GM21381 (cell line): ENCODE measurements around the gene HIRA.

Experiments
- ATAC-seq: cut with Tn5 transposase; IDR thresholded peaks from one replicate; pipeline ENCODE4 v1.9.1; 2021; ENCODE audit warnings: mild to moderate bottlenecking, moderate library complexity; ENCODE audit not compliant: unreplicated experiment

HIRA gene

GRCh38 chr22:19412478-19412877 is 19.1 kb downstream of the HIRA start:
- no peak for ATAC-seq

DNA sequence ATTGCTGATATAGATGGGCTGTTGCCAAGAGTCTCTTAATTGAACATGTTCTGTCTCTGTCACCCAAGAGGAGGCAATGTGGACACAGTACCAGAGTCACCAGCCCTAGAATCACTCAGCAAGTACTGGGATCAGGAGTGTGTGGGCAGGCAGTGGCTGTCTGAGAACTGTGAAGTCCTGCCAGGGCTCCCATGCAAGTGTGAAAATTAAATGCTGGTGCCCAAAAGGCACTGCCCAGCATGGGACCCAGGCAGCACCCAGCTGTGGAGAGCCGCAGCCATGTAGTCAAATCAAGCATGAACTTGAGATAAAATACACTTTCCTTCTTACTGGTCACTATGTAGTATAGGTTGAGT is 19.9 kb downstream of the HIRA start:
- ATAC-seq = no peak

DNA sequence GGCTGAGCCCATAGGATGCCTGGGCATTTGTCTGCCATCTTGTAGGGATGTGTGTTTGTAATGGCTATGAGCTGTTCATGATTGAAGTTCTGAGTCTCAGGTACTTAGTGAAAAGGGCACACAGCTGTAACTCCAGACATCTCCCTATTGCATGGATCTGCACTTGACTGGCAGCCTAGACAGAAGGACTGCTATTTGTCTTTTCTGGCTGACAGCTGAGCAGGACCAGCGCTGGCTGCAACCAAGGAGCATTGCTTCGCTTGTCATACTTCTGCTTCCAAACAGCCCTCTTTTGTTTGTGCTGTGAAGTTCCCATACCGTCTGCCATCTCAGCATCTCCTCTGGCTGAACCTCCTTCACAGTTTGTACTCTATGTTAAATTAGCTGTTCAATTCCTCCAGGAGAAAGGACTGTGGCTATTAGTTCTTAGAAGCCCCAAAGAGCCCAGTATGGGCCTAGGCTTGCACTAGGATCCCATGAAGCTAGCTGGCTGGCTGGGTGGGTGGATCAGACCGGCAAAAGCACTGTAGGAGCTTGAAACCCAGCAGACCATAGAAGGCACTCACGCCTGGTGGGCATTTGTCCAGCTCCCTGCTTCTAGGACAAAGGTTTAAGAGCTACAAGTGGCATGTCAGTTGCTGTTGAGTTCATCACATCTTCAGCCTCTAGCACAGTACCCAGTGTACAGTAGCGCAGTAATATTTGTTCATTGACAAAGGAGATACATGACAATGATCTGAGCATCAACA is 20.4 kb downstream of the HIRA start:
- no peak for ATAC-seq

DNA sequence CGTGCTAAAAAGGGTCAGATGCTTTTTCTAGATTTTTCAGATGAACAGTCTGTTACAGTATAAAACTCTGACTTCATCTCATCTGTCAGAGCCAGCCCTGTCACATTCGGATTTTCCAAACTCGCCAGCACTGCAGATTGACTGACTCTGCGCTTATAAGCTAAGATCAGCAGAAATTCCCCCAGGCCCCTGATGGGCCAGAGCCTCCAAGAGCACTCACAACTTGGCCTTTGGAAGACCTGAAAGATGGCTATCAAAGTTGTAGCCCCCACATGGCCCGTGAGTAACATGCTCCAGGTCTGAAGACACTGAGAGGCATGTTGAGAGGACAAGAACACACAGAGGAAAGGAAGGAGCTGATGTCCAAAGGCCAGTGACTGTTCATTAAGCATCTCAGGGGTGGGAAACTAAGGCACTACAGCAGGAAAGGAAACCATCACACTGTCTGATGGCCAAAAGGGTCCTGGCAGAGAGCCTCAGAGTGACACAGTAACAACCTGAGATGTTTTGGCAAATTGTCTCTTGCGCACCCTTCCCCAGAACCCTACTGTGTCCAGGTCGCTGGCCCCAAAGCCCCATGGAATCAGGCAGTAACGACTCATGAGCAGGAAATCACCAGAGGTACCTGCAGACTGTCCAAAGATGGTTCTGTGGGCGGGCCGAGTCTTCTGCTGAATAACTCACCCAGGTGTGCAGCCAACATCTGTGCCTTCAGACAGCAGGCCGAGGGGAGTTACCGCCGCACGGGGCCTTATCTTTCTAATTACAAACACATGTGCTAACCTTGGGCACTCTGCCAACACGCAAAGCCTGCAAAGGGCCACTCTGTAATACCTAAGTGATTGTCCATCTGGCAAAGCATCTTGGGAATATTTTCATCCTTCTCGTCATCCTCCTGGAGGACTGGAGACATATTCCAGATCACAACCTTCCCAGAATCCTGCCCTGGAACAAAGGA is 23.6 kb downstream of the HIRA start:
- no peak for ATAC-seq

GRCh38 chr22:19406846-19407245 is 24.7 kb downstream of the HIRA start:
- no peak for ATAC-seq

DNA sequence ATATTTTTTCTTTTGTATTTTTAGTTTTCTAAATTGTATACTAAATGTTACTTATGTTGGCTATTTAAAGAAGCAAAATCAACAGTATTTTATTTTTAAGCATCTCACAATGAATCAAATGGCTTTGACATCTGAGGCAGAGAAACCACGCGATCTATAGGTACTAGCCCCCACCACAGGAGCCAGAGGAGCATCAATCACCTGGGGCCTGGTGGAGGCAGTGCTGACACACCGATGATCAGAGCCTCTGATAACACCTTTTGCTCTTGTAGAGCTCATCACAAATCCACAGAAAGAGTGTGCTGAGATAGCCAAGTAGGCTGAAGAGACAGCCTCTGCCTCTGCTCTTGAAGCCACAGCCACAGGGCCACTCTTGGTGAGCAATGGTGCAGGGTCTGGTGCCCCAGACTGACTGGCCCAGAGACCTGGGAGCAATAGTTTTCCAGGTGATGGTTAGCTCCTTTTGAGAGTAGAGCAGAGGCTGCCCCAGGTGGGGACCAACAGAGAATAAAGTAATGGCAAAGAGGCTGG is 25.2 kb downstream of the HIRA start:
- ATAC-seq = no peak

GRCh38 chr22:19405652-19406051 is 25.9 kb downstream of the HIRA start:
- ATAC-seq = no peak

DNA sequence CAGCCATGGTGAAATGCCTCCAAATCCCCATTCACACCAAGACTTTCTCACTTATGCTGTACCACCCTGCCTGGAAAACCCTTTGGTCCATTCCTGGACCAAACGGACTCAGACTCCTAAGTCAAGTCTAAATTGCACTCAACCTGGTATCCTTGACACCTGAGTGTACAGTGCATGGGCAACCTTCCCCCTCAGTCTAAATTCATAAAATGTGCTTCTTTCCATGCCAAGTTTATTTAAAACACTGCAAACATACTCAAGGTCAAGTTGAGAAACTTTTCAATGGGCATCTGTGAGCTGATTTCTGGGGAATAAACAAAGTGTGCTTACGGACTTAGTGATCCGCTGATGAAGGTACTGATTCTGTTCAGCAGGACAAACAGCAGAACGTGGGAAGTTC is 26.4 kb downstream of the HIRA start:
- ATAC-seq = no peak

GRCh38 chr22:19404676-19405075 is 26.9 kb downstream of the HIRA start:
- ATAC-seq = no peak

DNA sequence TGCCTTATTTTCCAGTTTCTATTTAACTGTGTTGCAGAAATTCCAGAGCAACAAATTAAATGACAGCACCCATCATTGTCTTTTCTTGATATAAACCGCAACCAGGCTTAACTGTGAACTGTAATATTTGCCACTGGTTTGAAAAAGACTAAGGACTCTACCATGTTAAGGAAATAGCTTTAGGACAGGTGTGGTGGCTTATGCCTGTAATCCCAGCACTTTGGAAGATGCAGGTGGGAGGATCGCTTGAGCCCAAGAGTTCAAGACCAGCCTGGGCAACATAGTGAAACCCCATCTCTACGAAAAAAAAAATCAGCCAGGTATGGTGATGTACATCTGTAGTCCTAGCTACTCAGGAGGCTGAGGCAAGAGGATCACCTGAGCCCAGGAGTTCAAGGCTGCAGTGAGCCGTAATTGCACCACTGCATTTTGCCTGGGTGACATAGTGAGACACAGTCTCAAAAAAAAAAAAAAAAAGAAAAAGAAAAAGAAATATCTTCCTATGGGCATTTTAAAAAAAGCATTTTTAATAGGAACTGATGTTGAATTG is 28.8 kb downstream of the HIRA start:
- ATAC-seq = no peak

GRCh38 chr22:19401483-19401882 is 30.1 kb downstream of the HIRA start:
- no peak for ATAC-seq

- ATAC-seq = no peak
Observed at GRCh38 chr22:19400881-19401280, 30.7 kb downstream of the HIRA start.

DNA sequence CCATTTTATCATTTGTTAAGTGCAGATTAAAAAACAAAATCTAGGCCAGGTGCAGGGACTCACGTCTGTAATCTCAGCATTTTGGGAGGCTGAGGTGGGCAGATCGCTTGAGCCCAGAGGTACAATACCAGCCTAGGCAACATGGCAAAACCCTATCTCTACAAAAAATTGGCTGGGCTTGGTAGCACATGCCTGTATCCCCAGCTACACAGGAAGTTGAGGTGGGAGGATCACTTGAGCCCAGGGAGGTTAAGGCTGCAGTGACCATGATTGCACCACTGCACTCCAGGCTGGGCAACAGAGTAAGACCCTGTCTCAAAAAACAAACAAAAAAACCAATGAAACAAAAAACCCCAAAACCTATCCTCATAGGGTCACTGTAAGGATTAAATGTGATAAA is 32.9 kb downstream of the HIRA start:
- no peak for ATAC-seq

GRCh38 chr22:19398206-19398605 is 33.3 kb downstream of the HIRA start:
- no peak for ATAC-seq

DNA sequence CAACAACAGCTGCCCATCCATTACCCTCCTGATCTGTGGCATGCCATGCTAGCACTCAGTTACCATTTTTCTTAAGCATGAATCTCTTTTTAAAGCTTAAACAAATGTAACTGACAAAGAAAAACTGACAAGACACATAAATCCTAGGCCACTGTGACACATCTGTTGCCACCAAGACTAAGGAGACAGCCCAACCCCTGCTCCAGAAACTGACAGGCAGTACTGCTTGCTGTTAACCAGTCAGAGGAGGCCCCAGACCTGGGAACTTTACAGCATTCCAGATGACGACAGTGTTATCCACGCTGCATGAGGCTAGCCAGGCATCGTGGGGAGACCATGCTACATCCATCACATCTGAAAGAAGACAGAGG is 33.8 kb downstream of the HIRA start:
- no peak for ATAC-seq

GRCh38 chr22:19396934-19397733 is 34.4 kb downstream of the HIRA start:
- no peak for ATAC-seq

GRCh38 chr22:19396561-19396933 is 35.0 kb downstream of the HIRA start:
- ATAC-seq = no peak

DNA sequence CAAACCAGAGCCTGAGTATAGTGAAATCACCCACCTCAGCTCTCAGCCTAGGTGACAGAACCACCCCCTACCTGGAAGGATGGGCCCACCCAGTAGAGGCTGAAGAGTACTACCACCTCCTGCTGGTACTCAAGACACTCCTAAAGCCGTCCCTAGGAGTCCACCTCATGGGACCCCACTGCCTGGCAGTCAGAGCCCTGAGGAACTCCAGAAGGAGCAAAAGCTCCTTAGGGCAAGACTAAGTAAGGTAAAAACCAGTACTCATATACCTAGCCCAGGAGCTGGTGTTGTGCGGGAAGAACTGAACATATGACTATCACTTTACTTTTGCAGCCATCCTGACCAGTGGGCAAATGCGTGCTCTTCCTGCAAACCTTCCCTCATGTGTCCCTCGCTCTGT is 36.3 kb downstream of the HIRA start:
- ATAC-seq = no peak

- ATAC-seq = no peak
Observed at GRCh38 chr22:19394274-19395050, 37.1 kb downstream of the HIRA start.

DNA sequence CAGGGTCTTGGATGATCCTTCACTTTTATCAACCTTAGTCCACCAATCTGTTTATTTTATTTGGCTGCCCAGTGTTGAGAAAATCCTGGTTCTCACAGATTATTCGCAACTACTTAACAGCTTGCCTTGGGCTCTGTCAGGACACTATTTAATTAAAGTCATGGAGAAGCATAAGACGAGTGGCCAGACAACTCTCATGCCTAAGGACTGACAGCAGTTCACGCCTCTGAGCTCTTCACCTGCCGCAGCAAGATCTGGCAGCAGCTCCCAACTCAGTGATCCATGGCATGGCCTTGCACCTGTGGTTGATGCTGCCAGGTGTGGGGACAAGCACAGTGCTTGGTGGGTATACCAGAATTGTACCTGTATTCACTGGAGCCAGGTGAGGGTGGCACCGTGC is 37.8 kb downstream of the HIRA start:
- no peak for ATAC-seq
